BE2C (cell line): Measurements from ENCODE around the gene ROPN1L.

ENCODE experiments used
- DNase-seq: peaks from one replicate; pipeline ENCODE4 v3.0.0-alpha.2; 2020
- H3K27me3 ChIP-seq: fragments of 250-450 bp; sonication (Bioruptor Pico); 2 replicates; pipeline ENCODE4 v1.5.1; 2020; ENCODE audit warnings: mild to moderate bottlenecking
- H3K36me3 ChIP-seq: fragments of 250-450 bp; sonication (Bioruptor Pico); 2 replicates; pipeline ENCODE4 v1.5.1; 2020; ENCODE audit warnings: mild to moderate bottlenecking
- H3K4me1 ChIP-seq: fragments of 250-450 bp; sonication (Bioruptor Pico); 2 replicates; pipeline ENCODE4 v1.5.1; 2020
- H3K4me3 ChIP-seq: 2 replicates; pipeline ENCODE4 v1.5.1; 2011; ENCODE audit warnings: low read depth, low read length
- H3K9me3 ChIP-seq: fragments of 250-450 bp; sonication (Bioruptor Pico); 2 replicates; pipeline ENCODE4 v1.5.1; 2020
- CTCF ChIP-seq: IDR thresholded peaks from 2 replicates; pipeline ENCODE4 v1.5.1; 2012; ENCODE audit warnings: mild to moderate bottlenecking, low read depth, low read length

ROPN1L gene

GRCh38 chr5:10470669-10471068 is 29.0 kb downstream of the ROPN1L start:
- H3K4me3 ChIP-seq: no peak overlapping the region
- no peaks in the 10 kb centered on the region for H3K4me1 ChIP-seq
- H3K27me3 ChIP-seq: no peaks in the 10 kb centered on the region
- no peak for TF ChIP-seq CTCF
- no peaks in the 10 kb centered on the region for H3K9me3 ChIP-seq
- no peaks in the 10 kb centered on the region for H3K36me3 ChIP-seq
- DNase-seq: no peak

DNA sequence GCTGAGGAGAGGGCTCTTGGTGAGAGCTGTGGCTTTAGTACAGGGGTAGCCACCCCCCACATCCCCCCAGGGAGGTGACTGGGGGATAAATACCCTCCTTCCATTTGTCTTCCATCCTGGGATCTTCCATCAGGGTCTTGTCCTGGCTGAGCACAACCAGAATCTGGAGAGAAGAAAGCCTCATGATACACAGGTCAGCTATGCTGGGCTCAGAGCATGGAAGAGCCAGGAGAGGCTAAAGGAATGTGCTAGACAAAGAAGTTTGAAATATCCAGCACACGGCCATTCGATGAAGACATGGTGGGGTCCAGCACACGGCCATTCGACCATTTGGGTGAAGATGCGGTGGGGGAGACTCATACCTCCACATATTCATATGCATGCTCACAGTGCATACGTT is 30.0 kb downstream of the ROPN1L start:
- Histone ChIP-seq H3K36me3 (no peaks in the 10 kb centered on the region), H3K27me3 (no peaks in the 10 kb centered on the region), H3K9me3 (no peaks in the 10 kb centered on the region), H3K4me3 (no peak overlapping the region), H3K4me1 (no peaks in the 10 kb centered on the region)
- no peak for DNase-seq
- TF ChIP-seq CTCF: no peak

GRCh38 chr5:10474521-10475075 is 32.9 kb downstream of the ROPN1L start:
- H3K4me1 ChIP-seq: no peaks in the 10 kb centered on the region
- TF ChIP-seq CTCF: no peak
- no peaks in the 10 kb centered on the region for H3K36me3 ChIP-seq
- H3K4me3 ChIP-seq: no peak overlapping the region
- no peak for DNase-seq
- no peaks in the 10 kb centered on the region for H3K27me3 ChIP-seq
- no peaks in the 10 kb centered on the region for H3K9me3 ChIP-seq

GRCh38 chr5:10475931-10476676 is 34.4 kb downstream of the ROPN1L start:
- Histone ChIP-seq H3K36me3 (no peaks in the 10 kb centered on the region), H3K9me3 (no peaks in the 10 kb centered on the region), H3K27me3 (no peaks in the 10 kb centered on the region), H3K4me3 (no peak overlapping the region), H3K4me1 (no peaks in the 10 kb centered on the region)
- DNase-seq: no peak
- TF ChIP-seq CTCF: no peak

DNA sequence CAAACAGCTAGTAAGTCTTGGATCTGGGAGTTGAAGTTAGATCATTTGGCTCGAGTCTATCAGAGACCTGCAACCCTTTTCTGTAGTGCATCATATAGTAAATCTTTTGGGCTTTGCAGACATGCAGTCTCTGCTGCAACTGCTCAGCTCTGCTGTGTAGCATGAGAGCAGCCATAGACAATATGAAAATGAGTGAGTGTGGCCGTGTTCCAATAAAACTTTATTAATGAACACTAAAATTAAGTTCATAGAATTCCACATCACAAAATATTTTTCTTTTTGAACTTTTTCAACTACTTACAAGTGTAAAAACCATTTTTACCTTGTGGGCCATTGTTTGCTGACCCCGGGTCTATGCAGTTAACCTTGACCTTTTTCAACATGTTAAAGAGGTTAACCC is 35.2 kb downstream of the ROPN1L start:
- H3K36me3 ChIP-seq: no peaks in the 10 kb centered on the region
- H3K27me3 ChIP-seq: no peaks in the 10 kb centered on the region
- no peak overlapping the region for H3K4me3 ChIP-seq
- no peaks in the 10 kb centered on the region for H3K9me3 ChIP-seq
- no peak for TF ChIP-seq CTCF
- no peaks in the 10 kb centered on the region for H3K4me1 ChIP-seq
- DNase-seq: no peak

DNA sequence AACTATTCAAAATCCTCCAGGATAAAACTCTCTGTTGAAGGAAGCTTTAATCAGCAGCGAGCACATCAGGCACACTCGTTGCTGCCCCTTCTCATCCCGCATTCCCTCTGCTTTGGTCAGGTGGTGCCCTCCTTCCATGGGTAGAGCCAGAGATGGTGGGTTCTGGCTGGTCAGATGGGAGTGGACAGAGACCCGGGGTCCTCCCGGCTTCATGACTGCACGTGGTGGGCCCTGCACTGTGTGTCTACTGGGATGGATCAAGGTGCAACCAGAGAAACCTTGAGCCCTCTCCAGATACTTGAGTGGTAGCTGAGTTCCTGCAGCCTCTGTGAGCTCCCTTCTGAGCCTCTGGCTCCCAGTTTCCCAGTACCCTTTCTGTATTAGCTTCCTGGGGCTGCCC is 36.3 kb downstream of the ROPN1L start:
- Histone ChIP-seq H3K36me3 (no peaks in the 10 kb centered on the region), H3K27me3 (no peaks in the 10 kb centered on the region), H3K4me3 (no peak overlapping the region), H3K4me1 (no peaks in the 10 kb centered on the region), H3K9me3 (no peaks in the 10 kb centered on the region)
- DNase-seq: no peak
- no peak for TF ChIP-seq CTCF
